Esophagus squamous epithelium (tissue), 4 donors: ENCODE data around the gene RETREG1.

ENCODE experiments used
- CTCF ChIP-seq, 6 experiments: fragments of 450-650 bp in 4 of 6; fragments of 200-600 bp in 2 of 6; sonication (generic) in 2 of 6; IDR thresholded peaks; one replicate each; pipeline ENCODE4 v1.5.1; 2016 to 2019; ENCODE audit warnings: antibody characterized with exemption in 6 of 6, mild to moderate bottlenecking in 4 of 6, moderate library complexity in 4 of 6
- POLR2A ChIP-seq, 4 donors: fragments of 450-650 bp; IDR thresholded peaks; one replicate each; pipeline ENCODE4 v1.6.1; 2017; ENCODE audit warnings: antibody characterized with exemption in 4 of 4, mild to moderate bottlenecking in 4 of 4, moderate library complexity in 3 of 4

DNA sequence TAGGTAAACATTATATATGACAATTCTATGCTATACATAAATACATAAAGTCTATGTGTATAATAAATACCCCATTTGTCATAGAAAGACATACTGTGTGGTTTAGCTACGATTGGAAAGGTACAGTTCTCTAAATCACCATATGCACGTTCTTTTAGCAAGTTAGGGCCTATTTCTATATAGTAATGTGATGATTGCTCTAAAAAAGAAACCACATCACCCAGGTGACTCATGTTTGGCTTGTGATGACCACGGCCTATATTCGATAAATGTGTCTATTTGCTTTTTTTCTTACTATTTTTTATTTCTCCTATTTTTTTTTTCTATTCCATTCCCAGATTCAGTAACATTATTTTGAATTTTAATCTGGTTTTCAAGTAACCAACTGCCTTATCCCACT, 34.7 kb downstream of the RETREG1 start:
- TF ChIP-seq POLR2A (IDR thresholded peaks at IDR 0.05): no peak
- no peak for TF ChIP-seq CTCF (IDR thresholded peaks at IDR 0.05)
